ENCODE measurements around the gene TOMM34.
A peak's percentile ranks its signal among the peaks of the same experiment; 100 is the strongest.

The TOMM34 gene

DNA sequence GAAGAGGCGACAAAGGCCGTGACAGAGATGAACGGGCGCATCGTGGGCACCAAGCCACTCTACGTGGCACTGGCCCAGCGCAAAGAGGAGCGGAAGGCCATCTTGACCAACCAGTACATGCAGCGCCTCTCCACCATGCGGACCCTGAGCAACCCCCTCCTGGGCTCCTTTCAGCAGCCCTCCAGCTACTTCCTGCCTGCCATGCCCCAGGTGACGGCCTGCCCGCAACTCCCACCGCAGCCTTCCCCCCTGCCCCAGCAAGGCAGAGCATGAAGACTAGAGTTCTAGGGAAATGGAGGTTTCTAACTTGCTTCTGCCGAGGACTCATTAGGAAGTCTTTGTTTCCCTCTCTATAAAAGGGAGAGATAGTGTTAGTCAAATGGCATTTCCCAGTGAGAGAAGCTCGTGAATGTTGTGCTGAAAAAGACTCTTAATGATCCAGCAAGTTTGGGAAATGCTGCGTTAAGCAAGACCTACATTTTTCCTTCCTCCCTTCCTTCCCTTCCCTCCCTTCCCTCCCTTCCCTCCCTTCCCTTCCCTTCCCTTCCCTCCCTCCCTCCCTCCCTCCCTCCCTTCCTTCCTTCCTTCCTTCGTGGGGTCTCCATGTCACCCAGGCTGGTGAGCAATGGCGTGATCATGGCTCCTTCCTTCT lies 29.6 kb downstream of the TOMM34 start:
- DNase-seq = no peak

DNA sequence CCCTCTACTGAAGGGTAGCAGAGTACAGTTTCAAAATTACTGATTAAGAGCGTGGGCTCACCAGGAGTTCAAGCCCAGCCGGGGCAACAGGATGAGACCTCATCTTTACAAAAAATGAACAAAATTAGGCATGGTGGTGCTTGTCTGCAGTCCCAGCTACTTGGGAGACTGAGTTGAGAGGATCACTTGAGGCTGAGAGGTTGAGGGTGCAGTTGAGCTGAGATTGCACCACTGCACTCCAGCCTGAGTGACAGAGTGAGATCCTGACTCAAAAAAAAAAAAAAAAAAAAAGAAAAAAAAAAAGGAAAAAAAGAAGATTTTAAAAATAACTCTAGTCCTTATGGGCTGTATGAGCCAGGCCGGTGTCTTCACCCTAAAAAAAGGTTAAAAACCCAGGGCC lies 31.6 kb downstream of the TOMM34 start:
- no peak for DNase-seq

DNA sequence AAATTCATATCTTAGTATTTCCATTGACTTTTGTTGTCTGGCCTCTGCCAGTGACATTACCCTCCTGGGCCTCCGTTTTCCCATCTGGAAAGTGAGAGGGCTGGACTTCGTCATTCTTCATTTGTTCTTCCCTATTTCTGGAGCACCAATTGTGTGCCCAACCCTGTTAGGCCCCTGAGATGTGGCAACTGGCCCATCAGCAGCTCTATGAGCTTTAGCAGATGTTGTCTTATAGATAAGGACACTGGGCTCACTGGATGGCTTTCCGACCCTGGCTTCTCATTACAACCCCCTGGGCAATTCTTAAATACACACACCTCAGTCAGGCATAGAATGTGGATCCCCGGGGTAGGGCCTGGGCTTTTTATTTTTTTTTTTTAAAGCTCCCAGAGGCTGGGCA lies 35.7 kb downstream of the TOMM34 start:
- DNase-seq = no peak

DNA sequence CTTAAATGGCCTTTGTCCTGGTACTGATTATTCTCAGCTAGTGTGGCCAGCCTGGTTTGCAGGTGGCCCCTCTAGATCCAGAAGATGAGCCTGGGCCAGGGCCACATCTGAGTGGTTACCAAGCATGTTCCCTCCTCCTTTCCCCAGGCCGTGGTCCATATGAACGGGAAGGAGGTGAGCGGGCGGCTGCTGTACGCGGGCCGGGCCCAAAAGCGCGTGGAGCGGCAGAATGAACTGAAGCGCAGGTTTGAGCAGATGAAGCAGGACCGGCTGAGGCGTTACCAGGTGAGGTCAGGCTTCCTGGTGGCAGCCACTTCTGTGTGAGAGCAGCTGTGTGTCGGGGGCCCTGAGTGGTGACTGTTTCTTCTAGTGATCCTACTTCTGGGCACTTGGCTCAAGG lies 38.8 kb downstream of the TOMM34 start:
- DNase-seq = no peak

DNA sequence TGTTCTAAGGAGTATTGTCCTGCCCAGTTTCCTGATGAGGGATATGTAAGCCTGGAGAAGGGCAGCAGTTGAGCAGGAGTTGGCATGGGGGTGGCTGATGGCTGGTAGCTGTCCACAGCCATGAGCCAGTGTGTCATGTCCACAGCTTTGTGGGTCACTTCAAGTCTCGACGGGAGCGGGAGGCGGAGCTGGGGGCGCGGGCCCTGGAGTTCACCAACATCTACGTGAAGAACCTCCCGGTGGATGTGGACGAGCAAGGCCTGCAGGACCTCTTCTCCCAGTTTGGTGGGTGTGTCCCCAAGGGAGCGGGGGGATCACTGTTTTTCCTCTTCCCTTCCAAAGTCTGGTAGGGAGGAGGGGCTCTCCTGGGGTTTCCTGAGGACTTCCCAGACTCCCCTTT lies 41.4 kb downstream of the TOMM34 start:
- DNase-seq = no peak

DNA sequence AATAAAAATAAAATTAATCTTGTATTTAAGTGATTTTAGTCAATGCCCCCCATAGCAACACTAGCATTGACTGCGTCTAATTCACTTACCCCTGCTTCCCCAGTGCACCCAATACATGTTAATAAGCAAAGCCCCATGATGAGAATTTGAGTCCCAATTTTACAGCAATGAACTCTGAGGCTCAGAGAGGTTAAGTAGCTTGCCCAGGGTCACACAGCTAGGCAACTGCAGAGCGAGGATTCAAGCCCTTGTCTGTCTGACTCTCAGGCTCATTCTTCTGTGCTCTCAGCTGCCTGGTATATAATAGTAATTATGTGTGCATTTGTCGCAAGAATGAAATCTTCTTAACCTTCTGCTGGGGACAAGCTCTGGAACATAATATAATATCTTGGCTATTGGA lies 41.9 kb downstream of the TOMM34 start:
- DNase-seq = no peak

DNA sequence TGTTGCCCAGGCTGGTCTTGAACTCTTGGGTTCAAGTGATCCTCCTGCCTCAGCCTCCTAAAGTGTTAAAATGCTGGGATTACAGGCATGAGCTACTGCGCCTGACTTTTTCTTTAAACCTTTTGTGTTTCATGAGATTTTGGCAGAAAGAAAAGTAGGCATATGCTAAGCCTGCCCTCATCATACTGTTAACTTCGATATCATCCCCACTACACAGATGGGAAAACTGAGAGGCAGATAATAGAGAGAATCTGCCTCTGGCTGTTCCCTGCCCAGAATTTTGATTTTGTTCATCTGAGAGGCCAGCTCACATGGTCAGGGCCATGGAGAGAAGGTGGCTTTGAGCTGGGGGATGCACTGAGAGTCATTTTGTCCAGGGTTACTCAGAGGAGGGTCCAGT lies 42.8 kb downstream of the TOMM34 start:
- DNase-seq = no peak

DNA sequence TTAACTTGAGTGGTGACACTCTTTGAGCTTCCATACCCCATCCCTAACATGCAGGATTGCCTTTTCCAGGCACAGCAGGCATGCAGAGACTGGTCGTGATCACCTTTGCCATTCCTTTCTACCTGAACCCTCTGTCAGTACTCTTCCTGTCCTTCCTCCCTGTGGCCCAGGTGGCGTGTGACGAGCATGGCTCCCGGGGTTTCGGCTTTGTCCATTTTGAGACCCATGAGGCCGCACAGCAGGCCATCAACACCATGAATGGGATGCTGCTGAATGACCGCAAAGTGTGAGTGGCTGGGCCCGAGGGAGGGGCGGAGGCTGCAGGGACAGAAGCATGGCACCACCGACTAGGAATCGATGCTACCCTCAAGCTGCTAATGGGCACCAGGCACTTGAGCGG lies 43.6 kb downstream of the TOMM34 start:
- DNase-seq = no peak

DNA sequence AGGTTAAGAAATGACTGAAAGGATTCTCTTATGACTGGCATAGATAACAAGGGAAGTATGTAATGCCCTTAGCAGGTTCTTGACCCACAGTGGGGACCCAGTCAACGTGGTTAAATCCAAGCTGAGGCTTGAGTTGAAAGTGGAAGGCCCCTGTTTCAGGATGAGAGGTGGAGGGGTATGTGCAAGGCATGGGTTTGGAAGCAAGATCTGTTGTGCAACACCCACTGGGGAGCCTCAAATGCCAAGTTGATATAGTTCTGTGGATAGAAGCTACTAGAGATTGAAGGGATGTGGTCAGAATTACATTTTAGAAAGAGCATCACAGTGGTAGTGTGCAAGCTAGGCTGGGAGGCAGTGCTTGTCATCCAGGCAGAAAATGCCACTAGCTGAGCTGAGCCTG lies 45.3 kb downstream of the TOMM34 start:
- peak in 1 of 5 experiments; percentile 76 for DNase-seq

DNA sequence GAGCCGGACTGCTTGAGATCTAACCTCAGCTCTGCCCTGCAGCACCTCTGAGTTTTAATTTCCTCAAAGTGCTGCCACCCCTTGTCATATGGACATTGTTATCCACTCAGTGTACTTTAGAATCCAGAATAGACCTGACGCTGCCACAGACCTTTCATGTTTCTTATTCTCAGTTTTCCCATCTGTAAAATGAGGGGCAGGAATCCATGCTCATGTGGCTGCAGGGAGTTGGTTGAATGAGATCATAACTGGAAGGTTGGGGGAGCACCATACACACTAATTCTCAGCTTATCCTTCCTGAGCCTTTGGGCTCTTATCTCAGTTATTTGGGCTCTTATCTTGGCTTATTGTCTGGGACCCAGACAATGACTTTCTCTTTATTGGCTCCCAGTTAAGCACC lies 48.0 kb downstream of the TOMM34 start:
- DNase-seq = no peak

DNA sequence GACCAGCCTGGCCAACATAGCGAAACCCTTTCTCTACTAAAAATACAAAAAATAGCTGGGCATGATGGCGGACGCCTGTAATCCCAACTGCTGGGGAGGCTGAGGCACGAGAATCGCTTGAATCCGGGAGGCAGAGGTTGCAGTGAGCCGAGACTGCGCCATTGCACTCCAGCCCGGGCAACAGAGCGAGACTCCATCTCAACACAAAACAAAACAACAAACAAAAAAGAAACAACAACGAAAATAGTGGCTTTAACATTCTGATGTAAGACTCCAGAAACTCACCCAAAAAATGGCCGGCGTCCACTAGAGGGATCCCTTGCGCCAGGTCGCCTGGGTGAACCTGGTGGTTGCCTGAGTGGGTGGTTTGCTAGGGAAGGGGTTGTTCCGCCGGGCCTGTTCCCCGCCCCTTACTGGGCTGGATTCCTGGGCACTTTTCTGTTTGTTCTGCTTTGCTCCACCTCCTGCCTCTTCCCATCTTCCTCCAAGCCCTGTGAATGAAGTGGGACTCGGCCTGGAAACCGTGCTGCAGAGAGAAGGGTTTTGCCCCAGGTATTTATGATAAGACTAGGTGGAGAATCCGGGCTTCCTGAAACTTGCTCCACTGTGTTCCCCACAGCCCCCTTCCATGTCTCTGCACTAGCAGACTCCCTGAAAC lies 48.8 kb downstream of the TOMM34 start:
- peak in 4 of 5 experiments; percentile 15 to 50 (median 24) for DNase-seq

DNA sequence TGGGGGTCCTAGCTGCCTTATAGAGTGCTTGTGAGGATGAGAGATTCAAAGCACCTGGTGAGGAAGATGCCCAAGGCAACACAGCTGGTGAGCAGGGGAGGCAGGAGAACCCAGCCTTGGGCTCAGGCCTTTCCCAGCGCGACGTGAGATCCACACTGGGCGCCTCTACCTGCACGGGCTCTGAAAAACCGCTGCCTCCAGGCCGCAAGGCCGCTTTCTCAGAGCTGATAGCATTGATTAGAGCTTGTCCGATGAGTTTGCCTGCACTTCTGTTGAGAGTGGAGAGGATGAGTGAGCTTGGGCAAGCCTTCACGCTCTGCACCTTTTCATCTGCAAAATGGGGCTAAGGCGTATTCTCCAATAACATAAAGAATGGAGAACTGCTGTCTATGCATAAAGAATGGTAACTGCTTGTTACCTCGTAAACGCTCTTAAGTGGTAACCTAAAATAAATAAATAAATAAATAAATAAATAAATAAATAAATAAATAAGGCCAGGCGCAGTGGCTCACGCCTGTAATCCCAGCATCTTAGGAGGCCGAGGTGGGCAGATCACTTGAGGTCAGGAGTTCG lies 49.4 kb downstream of the TOMM34 start:
- DNase-seq = no peak

DNA sequence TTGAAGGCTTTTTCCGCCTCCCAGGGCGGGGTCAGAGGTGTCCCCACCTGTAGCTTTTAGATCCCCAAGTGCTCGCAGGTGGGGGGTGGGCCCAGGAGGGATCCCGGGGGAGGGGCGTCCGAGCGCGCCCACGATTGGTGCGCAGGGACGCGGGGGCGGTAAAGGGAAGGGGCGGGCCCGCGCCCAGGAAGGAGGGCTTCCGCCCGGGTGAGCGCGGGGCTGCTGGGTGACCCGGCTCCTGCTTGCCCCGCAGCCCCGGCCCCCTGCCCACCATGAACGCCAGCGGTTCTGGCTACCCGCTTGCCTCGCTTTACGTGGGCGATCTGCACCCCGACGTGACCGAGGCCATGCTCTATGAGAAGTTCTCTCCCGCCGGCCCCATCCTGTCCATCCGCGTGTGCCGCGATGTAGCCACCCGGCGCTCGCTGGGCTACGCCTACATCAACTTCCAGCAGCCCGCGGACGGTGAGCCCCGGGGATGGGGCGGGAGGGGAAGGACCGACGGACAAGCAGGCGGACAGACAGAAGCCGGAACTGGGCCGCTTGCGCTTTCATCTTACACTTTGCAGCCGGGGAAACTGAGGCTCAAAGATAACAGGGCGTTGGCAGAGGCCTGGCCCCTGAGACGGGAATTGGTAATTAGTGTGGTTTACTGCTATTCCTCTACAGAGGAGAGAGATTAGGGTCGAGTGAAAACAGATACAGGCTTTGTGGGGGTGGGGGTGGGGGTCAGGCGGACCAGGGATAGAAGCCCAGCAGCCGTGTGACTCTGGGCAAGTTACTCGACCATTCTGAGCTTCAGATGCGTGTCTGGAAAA lies 50.1 kb downstream of the TOMM34 start, which contains the start of gene PABPC1L:
Gene PABPC1L, plus strand, starts transcription at position 189 of the 818 bp plus-strand sequence. Its CDS starts 84 bp downstream, at position 273.
- peak; percentile 60 to 81 (median 62) for DNase-seq

DNA sequence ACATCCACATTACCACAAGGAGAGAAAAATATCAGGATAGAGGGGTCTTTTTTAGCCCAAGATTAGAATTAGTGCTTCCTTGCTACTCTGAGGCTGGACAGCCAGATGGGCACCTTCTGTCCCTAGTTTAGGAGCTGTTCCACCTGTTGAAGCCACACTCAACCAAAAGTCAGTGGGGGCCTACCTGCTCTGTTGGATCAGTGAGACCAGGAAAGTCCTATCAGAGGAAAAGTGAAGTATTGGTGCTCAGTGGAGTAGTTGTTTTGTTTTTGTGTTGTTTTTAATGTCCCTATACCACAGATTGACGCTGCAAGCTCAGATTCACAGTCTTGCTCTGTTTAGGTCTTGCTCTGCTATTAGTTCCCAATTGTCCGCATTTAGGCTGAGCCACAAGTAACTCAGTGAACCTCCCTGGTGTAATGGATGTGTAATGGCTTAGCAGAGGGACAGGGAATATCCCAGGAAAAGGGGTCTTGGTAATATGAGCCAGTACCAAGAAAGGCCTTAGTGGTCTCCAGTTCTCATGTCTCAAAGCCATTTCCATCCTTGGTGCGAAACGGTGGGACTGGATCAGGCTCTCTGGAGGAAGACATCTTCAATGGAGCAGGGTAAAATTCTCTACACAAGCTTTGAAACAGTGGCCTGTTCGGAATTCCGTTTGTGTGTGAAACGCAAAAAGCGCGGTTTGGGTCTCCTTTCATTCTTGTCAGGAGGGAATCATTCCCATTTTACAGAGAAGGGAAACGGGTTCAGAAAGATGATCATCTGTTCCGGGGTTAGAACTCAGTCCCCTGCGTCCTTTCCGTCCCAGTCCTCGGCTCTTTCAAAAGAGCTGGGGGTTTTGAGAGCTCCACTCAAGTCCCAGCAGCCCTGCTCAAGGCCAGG lies 51.0 kb downstream of the TOMM34 start:
- DNase-seq = no peak

DNA sequence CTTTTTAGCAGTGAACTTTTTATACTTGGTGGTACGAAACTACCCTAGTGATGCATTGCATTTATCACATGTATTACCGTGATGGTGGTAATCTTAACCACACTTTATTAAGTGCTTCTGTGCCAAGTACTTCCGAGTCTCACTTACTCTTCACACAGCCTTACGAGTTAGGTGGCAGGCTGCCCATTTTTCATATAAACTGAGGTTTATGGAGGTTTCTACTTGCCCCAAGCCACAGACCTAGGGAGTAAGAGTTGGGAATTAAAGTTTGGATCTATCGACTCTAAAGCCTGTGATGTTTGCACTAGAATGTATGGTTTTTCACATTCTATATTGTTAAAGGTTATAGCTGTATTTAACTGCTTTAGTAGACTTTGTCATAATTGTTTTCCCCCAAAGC lies 55.8 kb downstream of the TOMM34 start:
- DNase-seq = no peak

DNA sequence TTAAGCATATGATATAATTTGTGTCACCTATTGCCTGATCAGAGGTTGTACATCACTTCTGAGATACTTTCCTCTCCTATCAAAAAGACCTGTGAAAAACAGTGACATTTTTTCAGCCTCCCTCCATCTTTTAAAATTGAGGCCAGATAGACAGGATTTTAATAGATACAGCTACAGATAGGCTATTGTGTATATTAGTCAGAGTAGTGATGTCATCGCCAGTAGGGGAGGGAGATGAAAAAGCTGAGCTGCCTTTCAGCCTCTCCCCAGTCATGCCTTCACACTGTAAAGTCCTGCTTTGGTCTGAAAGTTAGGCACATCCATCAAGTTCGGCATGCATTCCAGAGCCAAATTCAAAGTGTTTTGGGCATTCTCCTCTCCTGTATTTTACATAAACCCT lies 58.2 kb downstream of the TOMM34 start:
- no peak for DNase-seq

DNA sequence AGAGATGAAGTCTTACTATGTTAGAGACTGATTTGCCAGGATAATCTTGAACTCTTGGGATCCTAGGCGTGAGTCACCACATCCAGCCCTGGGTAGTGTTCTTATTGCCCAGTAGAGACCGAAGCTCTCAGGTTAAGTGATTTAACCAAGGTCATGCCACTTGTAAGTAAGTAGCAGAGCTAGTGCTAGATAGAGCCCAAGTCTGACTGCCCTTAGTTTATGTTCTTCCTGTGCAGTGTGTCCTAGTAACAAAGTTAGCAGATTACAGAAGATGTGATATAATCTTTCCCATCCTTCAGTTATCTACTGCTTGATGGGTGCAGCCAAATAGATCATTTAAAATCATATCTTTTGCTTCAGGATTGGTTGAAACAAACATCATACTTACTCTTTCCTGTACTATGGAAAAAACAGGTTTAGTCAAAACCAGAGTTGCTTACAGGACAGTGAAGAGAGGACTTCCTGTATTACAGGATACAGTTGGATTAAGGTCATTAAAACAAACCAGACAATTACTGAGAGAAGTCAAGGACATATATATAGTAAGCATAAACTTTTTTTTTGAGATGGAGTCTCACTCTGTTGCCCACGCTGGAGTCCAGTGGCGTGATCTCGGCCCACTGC lies 59.9 kb downstream of the TOMM34 start:
- peak in 1 of 5 experiments; percentile 35 for DNase-seq

DNA sequence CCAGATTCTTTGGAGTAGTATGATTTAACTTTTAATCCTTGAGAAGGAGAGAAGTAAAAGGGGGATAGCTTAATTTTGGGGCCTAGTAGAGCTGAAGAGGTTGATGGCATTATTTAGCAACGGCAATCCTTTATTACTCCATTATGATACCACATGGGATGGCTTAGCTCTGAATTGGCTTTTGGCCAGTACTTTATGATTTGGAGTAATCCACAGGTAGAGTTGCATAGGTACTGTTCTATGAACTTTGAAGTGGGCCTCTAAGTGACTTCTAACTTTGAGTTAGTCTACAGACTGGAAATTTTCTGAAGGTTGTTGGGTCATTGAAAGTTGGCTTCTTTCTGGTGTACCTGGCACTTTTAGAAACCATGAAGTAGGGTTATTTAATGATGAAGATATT lies 63.1 kb downstream of the TOMM34 start:
- no peak for DNase-seq

DNA sequence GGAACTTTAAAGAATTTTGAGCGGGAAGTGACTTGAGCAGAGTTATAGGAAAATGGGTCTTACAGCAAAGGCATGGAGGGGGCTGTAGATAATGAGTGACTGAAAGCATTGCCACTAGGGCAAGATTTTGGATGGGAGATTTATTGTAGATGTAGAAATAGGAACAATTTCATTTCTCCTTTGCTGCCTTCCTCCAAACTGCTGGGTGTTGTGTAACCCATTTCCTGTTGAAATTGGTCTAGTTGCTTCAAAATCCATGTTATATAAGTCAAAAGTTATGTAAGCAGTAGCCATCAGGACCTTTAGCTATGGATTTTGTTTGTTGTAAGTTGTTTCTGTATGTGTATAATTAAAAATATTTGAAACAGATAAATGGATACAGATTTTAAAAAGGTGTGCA lies 63.6 kb downstream of the TOMM34 start:
- no peak for DNase-seq

DNA sequence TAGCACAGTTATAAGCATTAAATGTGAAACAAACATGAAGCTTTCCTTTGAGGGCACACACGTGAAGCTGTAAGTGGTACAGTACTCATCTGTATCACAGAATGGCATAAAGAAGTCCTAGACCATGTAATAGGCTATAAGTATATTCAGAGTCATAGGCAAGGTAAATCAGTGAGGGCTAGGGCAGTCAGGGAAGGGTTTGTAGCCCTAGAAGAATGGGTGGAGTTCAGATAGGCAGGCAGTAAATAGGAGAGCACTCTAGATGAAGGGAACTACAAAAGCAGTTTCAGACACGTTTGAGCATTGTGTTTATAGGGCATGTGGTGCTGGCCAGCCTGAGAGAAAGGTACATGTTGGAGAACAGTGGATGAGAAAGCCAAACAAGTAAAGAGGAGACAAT lies 65.2 kb downstream of the TOMM34 start:
- DNase-seq = no peak

Measured in T-helper 2 cell (primary cell).